ENCODE data around the gene LARP7. TPM values are rescaled to one million over a fixed set of nuclear protein-coding genes. Genes with fewer than 3 reads are reported as not detected.

LARP7 gene
- total RNA-seq, 1 experiment from 2014 or later: 22.6 TPM

DNA sequence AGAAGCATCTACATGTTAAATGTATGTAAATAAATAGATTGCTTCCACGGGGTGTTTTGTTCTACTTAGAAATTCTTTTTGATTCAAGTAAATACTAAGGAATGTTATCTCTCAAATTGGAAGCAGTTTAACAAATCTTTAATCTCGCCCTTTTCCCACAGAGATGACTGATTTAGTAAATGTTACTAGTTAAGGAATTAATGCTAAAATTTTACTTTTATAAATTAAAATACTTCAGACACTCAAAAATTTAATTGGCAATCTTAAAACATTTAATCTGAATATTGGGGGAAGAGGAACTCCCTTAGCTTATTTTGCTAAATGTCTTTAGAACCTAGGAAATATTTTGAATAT is 12.1 kb downstream of the LARP7 start:
- CTCF ChIA-PET: no interaction called here
- Mint-ChIP-seq H3K4me1 (ENCODE audit: low read depth, unreplicated experiment) (no peaks in the 10 kb centered on the region), H3K4me3 (ENCODE audit: low read depth, unreplicated experiment) (no peak overlapping the region), H3K36me3 (ENCODE audit: insufficient read depth, unreplicated experiment) (no peaks in the 10 kb centered on the region), H3K27me3 (ENCODE audit: unreplicated experiment) (no peaks in the 10 kb centered on the region), H3K9me3 (ENCODE audit: low read depth, unreplicated experiment) (no peaks in the 10 kb centered on the region), H3K27ac (ENCODE audit: unreplicated experiment) (no peak overlapping the region)
- no peak for DNase-seq
- no TSS peak for BruUV-seq (replicated peaks)
- intact Hi-C loops (cut with micrococcal nuclease; ENCODE audit: unreplicated experiment): no loop called here
- TF ChIP-seq, protein P1, sequence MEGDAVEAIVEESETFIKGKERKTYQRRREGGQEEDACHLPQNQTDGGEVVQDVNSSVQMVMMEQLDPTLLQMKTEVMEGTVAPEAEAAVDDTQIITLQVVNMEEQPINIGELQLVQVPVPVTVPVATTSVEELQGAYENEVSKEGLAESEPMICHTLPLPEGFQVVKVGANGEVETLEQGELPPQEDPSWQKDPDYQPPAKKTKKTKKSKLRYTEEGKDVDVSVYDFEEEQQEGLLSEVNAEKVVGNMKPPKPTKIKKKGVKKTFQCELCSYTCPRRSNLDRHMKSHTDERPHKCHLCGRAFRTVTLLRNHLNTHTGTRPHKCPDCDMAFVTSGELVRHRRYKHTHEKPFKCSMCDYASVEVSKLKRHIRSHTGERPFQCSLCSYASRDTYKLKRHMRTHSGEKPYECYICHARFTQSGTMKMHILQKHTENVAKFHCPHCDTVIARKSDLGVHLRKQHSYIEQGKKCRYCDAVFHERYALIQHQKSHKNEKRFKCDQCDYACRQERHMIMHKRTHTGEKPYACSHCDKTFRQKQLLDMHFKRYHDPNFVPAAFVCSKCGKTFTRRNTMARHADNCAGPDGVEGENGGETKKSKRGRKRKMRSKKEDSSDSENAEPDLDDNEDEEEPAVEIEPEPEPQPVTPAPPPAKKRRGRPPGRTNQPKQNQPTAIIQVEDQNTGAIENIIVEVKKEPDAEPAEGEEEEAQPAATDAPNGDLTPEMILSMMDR (IDR thresholded peaks at IDR 0.05; ENCODE audit: unreplicated experiment): no peak

DNA sequence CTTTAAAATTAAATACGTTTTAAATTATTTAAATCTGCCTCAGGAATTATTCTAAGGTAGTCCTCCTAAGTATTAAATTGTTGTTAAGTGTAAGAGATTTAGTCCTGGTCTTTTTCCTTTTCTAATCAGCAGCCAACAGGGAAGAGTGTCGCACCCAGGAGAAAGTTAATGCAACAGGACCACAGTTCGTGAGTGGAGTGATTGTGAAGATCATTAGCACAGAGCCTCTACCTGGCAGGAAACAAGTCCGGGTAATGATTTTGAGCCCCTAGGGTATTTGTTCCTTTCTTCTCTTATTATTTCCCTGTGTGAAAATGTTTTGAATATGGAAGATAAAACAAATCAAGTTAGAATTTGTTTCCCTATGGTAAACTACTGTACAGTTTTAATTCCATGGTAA is 13.4 kb downstream of the LARP7 start:
- Mint-ChIP-seq H3K27me3 (ENCODE audit: unreplicated experiment) (no peaks in the 10 kb centered on the region), H3K4me3 (ENCODE audit: low read depth, unreplicated experiment) (no peak overlapping the region), H3K9me3 (ENCODE audit: low read depth, unreplicated experiment) (no peaks in the 10 kb centered on the region), H3K4me1 (ENCODE audit: low read depth, unreplicated experiment) (no peaks in the 10 kb centered on the region), H3K27ac (ENCODE audit: unreplicated experiment) (no peak overlapping the region), H3K36me3 (ENCODE audit: insufficient read depth, unreplicated experiment) (no peaks in the 10 kb centered on the region)
- intact Hi-C loops (cut with micrococcal nuclease; ENCODE audit: unreplicated experiment): no loop called here
- TF ChIP-seq, protein P1 (IDR thresholded peaks at IDR 0.05; ENCODE audit: unreplicated experiment): no peak
- CTCF ChIA-PET: no interaction called here
- BruUV-seq (replicated peaks): no TSS peak
- no peak for DNase-seq

- no TSS peak for BruUV-seq (replicated peaks)
- Mint-ChIP-seq H3K36me3 (ENCODE audit: insufficient read depth, unreplicated experiment) (no peaks in the 10 kb centered on the region), H3K27ac (ENCODE audit: unreplicated experiment) (no peak overlapping the region)
Measured at GRCh38 chr4:112651641-112652040, 14.7 kb downstream of the LARP7 start.

GRCh38 chr4:112652216-112652615 is 15.3 kb downstream of the LARP7 start:
- Mint-ChIP-seq H3K4me3 (ENCODE audit: low read depth, unreplicated experiment) (no peak overlapping the region), H3K9me3 (ENCODE audit: low read depth, unreplicated experiment) (no peaks in the 10 kb centered on the region), H3K27ac (ENCODE audit: unreplicated experiment) (no peak overlapping the region), H3K4me1 (ENCODE audit: low read depth, unreplicated experiment) (no peaks in the 10 kb centered on the region), H3K27me3 (ENCODE audit: unreplicated experiment) (no peaks in the 10 kb centered on the region), H3K36me3 (ENCODE audit: insufficient read depth, unreplicated experiment) (no peaks in the 10 kb centered on the region)
- DNase-seq: no peak
- CTCF ChIA-PET: interaction anchor here (0.7 kb wide), 1 partner anchor 345 kb away, joined by 5 read pairs; no protein-coding TSS in a partner anchor
- TF ChIP-seq, protein P1 (IDR thresholded peaks at IDR 0.05; ENCODE audit: unreplicated experiment): no peak
- intact Hi-C loops (cut with micrococcal nuclease; ENCODE audit: unreplicated experiment): no loop called here
- no TSS peak for BruUV-seq (replicated peaks)

More at GRCh38 chr4:112651641-112652040, 14.7 kb downstream of the LARP7 start:
- H3K4me3 Mint-ChIP-seq (ENCODE audit: low read depth, unreplicated experiment): no peak overlapping the region
- DNase-seq: no peak
- TF ChIP-seq, protein P1 (IDR thresholded peaks at IDR 0.05; ENCODE audit: unreplicated experiment): no peak
- no peaks in the 10 kb centered on the region for H3K9me3 Mint-ChIP-seq (ENCODE audit: low read depth, unreplicated experiment)
- intact Hi-C loops (cut with micrococcal nuclease; ENCODE audit: unreplicated experiment): no loop called here
- no peaks in the 10 kb centered on the region for H3K4me1 Mint-ChIP-seq (ENCODE audit: low read depth, unreplicated experiment)
- H3K27me3 Mint-ChIP-seq (ENCODE audit: unreplicated experiment): no peaks in the 10 kb centered on the region
- CTCF ChIA-PET: no interaction called here

Measured in Calu3 (cell line).